NT2/D1 (cell line): ENCODE measurements around the gene JAK3.
"Not testable (repeated sequence)": the region's sequence is repeated elsewhere in the genome, so short reads cannot be mapped to it uniquely, and the experiment has no call there.

Experiments used
- SUZ12 ChIP-seq: IDR thresholded peaks from 2 replicates; pipeline ENCODE4 v1.6.1; 2011; ENCODE audit not compliant: insufficient read length, insufficient read depth; ENCODE audit errors: extremely low read depth
- YY1 ChIP-seq: IDR thresholded peaks from 2 replicates; pipeline ENCODE4 v1.6.1; 2011; ENCODE audit not compliant: insufficient read length, insufficient read depth
- ZNF274 ChIP-seq: IDR thresholded peaks from 2 replicates; pipeline ENCODE4 v1.6.1; 2011; ENCODE audit warnings: mild to moderate bottlenecking, low read depth, low read length

GRCh38 chr19:17777840-17778239 lies 69.9 kb downstream of the JAK3 start:
- not testable (repeated sequence) for TF ChIP-seq ZNF274, YY1, SUZ12
